HG02678 (cell line): Measurements from ENCODE around the gene EEF1AKMT4.
A peak's percentile ranks its signal among the peaks of the same experiment; 100 is the strongest.

Experiments
- ATAC-seq: cut with Tn5 transposase; IDR thresholded peaks from one replicate; pipeline ENCODE4 v1.9.1; 2021; ENCODE audit warnings: mild to moderate bottlenecking, moderate library complexity; ENCODE audit not compliant: unreplicated experiment

Gene EEF1AKMT4

GRCh38 chr3:184249412-184250166, at the start of gene EEF1AKMT4:
Gene EEF1AKMT4 (plus strand): TSS chr3:184249672. CDS start chr3:184249695, 23 bp downstream.
- peak; percentile 92 for ATAC-seq

- ATAC-seq: no peak
These were observed 48.6 kb upstream of the EEF1AKMT4 start for GRCh38 chr3:184200825-184201224.

- no peak for ATAC-seq
These were observed 45.9 kb upstream of the EEF1AKMT4 start for GRCh38 chr3:184203526-184203925.

DNA sequence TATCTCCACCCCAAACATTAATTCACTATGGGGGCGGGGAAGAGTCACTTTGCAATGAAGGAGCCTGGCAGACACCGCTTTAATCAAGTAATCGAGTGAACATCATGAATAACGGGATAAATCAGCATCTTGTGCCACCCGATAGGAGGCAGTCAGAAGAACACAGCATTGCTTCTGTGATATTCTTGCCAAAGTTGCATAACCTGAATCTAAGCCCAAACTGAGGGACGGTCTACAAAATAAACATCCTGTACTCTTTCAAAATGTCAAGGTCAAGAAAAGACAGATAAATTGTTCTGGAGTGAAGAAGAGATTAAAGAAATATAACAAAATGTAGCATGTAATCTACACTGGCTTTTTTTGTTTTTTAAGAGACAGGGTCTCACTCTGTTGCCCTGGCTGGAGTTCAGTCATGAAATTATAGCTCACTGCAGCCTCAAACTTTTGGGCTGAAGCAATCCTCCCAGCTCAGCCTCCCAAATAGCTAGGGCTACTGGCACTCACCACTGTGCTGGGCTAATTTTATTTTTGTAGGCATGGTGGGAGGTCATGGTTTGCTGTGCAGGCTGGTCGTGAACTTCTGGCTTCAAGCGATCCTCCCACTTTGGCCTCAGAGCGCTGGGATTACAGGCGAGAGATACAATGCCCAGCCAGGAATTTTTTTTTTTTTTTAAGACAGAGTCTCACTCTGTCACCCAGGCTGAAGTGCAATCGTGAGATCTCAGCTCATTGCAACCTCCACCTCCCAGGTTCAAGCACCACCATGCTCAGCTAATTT, 40.1 kb upstream of the EEF1AKMT4 start:
- no peak for ATAC-seq

GRCh38 chr3:184211297-184211696, 38.2 kb upstream of the EEF1AKMT4 start:
- ATAC-seq: no peak

DNA sequence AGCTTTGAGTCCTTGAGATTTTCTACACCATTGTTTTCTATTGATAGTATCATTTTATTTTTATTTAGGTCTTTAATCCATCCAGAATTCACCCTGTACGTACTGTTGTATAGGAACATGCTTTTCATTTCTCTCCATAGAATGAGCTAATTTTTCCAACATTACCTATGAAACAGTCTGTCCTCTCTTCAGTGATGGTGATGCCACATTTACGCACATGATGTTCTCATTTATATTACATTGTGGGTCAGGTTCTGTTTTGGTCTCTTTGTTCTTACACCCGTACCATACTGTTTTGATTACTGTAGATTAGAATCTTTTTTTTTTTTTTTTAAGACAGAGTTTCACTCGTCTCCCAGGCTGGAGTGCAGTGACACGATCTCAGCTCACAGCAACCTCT, 37.8 kb upstream of the EEF1AKMT4 start:
- ATAC-seq: no peak

- no peak for ATAC-seq
These were observed 30.7 kb upstream of the EEF1AKMT4 start for GRCh38 chr3:184218814-184219213.

DNA sequence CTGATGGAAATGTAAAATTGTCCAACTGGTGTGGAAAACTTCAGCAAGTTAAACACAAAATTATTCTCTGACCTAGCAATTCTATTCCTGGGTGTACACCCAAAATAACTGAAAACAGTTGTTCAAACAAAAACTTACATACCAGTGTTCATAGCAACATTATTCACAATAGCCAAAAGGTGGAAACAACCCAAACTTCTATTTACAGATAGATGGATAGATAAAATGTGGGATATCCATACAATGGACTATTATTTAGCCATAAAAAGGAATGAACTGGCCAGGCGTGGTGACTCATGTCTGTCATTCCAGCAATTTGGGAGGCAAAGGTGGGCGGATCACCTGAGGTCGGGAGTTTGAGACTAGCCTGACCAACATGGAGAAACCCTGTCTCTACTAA, 27.0 kb upstream of the EEF1AKMT4 start:
- no peak for ATAC-seq

- no peak for ATAC-seq
These were observed 25.5 kb upstream of the EEF1AKMT4 start for GRCh38 chr3:184223946-184224345.

GRCh38 chr3:184227481-184227935, 22.0 kb upstream of the EEF1AKMT4 start:
- ATAC-seq: peak; percentile 35

DNA sequence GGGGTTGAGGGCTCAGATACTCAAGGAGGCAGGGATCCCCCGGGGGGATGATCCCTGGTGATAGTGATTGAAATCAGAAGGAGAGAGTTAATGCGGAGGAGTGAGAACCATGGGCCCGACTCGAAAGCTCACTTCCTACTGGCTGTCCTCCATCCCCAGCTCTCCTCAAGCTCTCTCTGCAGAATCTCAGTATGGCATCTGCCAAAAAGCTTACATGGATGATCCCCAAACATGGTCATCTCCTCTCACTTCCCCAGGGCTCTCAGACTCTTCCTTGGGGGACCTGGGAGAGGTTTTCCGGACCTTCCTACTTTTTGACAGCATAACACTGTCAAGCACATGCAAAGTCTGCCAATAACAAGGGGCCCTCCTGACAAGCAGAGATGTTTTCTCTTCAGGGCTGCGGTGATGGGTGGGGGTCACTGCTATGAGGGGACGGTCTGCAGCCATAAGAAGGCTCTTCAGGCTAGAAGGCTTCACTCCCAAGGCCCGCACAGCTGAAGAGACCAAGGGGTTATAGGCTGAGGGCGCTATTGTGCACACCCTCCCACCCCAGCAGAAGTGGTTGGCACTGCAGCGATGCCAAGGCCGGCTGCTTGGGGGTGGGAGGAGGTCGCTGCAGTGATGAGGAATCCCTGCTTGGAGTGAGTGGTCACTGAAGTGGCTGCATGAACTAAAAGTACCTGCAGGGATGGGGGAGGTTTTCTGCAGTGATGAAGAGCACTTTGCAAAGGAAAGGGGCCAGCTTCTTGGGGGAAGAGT, 20.9 kb upstream of the EEF1AKMT4 start:
- no peak for ATAC-seq

DNA sequence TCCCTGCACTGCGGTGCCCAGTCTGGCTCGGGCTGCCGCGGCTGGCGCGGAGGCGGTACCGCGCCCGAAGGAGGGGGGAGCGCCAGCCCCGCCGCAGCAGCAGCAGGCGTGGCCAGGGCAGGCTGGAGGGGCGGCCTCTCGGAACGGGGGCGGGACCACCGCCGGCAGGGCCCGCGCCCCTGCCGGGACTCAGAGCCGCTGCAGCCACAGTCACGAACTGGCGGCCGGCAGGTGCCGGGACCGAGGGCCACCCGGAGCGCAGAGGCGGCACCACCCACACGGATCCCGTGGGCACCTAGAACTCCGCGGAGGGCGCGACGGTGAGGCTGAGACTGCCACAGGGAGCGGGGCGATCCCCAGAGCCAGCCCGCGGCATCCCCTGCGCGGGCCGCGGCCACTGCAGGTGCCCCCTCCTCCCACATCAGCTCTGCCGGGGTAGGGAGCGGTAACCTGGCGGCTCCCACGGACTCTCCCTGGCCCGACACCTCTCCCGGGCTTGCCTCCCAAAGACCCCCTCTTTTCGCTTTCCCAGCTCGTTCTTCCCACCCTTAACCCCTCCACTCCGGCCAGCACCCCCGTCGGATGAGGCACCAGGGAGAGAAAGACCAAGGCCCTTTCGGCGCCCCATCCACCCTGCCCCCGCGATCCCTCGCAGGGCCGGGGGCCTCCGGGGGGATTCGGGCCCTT, 19.9 kb upstream of the EEF1AKMT4 start, which contains the start of gene VWA5B2:
VWA5B2 (plus strand) TSS at position 192 of the 687 bp plus-strand sequence. CDS start 944 bp downstream, outside the sequence.
- peak; percentile 84 for ATAC-seq

DNA sequence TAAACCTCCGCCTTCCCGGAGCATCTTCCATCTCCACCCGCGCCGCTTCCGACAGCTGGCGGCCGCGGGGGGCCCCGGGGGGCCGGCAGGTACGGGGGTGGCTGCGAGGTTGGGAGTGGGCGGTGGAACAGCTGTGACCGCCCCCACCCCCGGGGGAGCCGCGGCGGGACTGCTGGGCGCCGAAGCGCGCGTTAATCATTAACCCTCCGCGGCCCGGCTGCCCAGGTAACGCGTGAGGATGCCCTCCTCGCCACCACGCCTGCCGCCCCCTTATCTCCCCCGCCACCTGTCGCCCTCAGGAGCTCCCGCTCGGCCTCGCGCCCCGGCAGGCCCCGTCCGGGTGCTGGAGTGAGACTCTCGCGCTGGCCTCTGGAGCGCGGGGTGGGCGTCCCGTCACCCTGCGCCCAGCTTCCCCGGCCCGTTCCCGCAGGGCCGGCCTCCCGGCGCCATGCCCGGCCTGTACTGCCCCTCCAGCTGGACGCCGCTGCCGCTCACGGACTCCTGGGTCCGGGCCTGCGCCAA, 19.3 kb upstream of the EEF1AKMT4 start:
- ATAC-seq: peak; percentile 15

GRCh38 chr3:184230603-184231528, 18.6 kb upstream of the EEF1AKMT4 start:
- no peak for ATAC-seq

DNA sequence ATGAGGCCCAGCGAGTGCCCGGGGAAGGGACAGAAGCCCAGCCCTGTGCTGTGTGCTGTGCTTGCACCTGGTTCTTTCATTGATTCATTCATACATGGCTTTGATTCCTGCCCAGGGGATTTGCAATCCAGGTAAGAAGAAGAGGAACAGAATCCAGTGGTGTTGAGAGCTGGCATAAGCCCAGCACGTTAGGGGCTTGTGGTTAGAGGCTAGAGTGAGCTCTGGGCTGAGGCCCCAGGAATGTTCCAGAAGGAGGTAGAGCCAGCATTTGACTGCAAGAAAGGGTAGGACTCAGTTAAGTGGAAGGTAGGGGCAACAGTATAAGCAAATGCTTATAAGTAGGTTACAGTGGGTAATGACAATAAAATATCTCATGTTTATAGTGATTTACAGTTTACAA, 17.8 kb upstream of the EEF1AKMT4 start:
- ATAC-seq: no peak

DNA sequence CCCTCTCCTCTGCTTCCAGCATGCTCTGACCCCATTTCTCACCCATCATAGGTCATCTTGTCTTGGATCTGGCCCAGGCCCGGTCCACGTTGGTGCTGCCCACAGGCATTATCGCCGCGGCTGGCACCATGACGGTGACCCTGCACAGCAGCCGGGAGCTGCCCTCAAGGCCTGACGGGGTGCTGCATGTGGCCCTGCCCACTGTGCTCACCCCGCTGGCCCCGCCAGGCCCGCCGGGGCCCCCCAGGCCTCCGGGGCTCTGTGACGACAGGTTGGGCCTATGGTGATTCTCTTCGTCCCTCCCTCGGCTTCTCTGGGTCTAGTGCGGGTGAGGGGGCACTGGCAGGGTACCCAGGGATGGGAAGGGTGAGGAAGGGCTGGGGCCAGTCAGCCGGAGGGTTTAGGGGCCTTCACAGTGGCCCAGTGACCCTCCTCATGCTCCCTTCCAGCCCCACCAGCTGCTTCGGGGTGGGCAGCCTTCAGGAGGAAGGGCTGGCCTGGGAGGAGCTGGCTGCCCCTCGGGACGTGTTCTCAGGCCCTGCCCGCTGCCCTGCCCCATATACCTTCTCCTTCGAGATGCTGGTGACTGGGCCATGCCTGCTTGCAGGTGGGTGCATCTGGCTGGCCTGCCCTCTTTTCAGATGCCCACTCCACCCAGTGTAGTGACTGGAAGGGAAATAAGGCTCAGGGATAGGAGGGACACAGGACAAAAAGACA, 16.2 kb upstream of the EEF1AKMT4 start:
- ATAC-seq: no peak

- no peak for ATAC-seq
These were observed 15.2 kb upstream of the EEF1AKMT4 start for GRCh38 chr3:184234224-184234623.

DNA sequence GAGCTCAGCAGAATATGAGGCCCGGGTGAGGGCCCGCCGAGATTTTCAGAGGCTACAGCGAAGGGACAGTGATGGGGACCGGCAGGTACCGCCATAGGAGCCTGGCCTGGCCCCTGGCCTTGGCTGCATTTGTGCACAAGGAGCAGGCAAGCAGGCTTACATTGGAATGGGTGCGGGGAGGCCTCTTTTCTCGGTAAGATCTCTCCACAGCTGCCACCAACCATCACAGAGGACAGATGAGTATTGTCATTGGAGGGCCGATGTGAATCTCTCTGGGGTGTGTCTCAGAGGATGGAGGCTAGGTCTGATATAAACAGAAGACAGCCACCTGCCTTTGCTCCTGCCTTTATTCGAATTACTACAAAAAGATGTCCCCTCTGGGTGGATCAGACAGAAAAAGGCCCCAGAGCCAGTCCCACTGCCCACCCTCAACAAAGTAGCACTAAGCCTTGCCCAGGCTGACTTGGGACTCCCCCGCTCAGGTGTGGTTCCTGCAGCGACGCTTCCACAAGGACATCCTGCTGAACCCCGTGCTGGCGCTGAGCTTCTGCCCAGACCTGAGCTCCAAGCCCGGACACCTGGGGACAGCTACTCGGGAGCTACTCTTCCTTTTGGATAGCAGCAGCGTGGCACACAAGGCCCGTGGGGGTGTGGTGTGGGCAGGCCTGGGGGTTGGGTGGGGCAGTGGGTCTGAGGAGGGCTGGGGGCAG, 14.6 kb upstream of the EEF1AKMT4 start:
- ATAC-seq: no peak
